H1 (cell line): Measurements from ENCODE around the gene PPARGC1A. TPM values are rescaled to one million over a fixed set of nuclear protein-coding genes. Genes with fewer than 3 reads are reported as not detected.

Source experiments
- CTCF ChIA-PET: fragments of 300-600 bp; sonication (Branson Sonifier 250); formaldehyde crosslinking; loops from one replicate; lab custom pipeline; 2021; ENCODE audit not compliant: partially characterized antibody; lab: Charles Lee
- POLR2A ChIA-PET: fragments of 300-600 bp; sonication (Branson Sonifier 250); formaldehyde crosslinking; loops from one replicate; lab custom pipeline; 2021; ENCODE audit warnings: inconsistent platforms; ENCODE audit not compliant: partially characterized antibody; lab: Charles Lee
- DNase-seq, 2 experiments: peaks; one replicate each; pipeline versions ENCODE4 v3.0.0 to v3.0.0-alpha.2; 2010 to 2022; ENCODE audit warnings: low spot score in 2 of 2, low read depth in 1 of 2, mixed read lengths in 1 of 2
- FAIRE-seq: peaks from 2 replicates; lab custom pipeline; 2011; peaks lifted over from hg19 to GRCh38; lab: Jason Lieb, UNC
- H2AFZ ChIP-seq: 2 replicates; pipeline ENCODE4 v1.8.1; 2012; ENCODE audit warnings: low read length, inconsistent platforms
- H2AK5ac ChIP-seq: 2 replicates; pipeline ENCODE4 v1.6.1; 2013; ENCODE audit warnings: low read depth, low read length
- H2BK120ac ChIP-seq: replicated peaks from 2 replicates; pipeline ENCODE3; 2013; ENCODE audit warnings: low read depth, low read length, inconsistent platforms
- H2BK12ac ChIP-seq: 2 replicates; pipeline ENCODE4 v1.6.1; 2013; ENCODE audit warnings: low read depth, low read length
- H2BK15ac ChIP-seq: 2 replicates; pipeline ENCODE4 v1.6.1; 2013; ENCODE audit warnings: low read length
- H2BK20ac ChIP-seq: 2 replicates; pipeline ENCODE4 v1.6.1; 2013; ENCODE audit warnings: low read length
- H2BK5ac ChIP-seq: 2 replicates; pipeline ENCODE4 v1.6.1; 2013; ENCODE audit warnings: low read depth, low read length
- H3K14ac ChIP-seq: 2 replicates; pipeline ENCODE4 v1.6.1; 2013; ENCODE audit warnings: inconsistent platforms; ENCODE audit not compliant: insufficient read length
- H3K18ac ChIP-seq: 2 replicates; pipeline ENCODE4 v1.6.1; 2013; ENCODE audit warnings: low read length; ENCODE audit errors: extremely low read depth
- H3K23ac ChIP-seq: 2 replicates; pipeline ENCODE4 v1.6.1; 2013; ENCODE audit warnings: inconsistent platforms; ENCODE audit not compliant: insufficient read length
- H3K23me2 ChIP-seq: 2 replicates; pipeline ENCODE4 v1.6.1; 2013; ENCODE audit warnings: low read depth, low read length
- H3K27ac ChIP-seq: 2 replicates; pipeline ENCODE4 v1.6.1; 2011; ENCODE audit warnings: low read depth, low read length, inconsistent platforms
- H3K27me3 ChIP-seq, 4 experiments: replicated peaks in 1 of 4; 1 replicate in 1 of 4; 2 replicates in 3 of 4; pipeline versions ENCODE4 v1.6.1 to v1.8.1; 2011 to 2013; ENCODE audit warnings: low read length in 3 of 4, mild to moderate bottlenecking in 3 of 4, inconsistent platforms in 2 of 4, mixed read lengths in 2 of 4, moderate library complexity in 1 of 4; ENCODE audit not compliant: control insufficient read depth in 3 of 4, insufficient read depth in 3 of 4; ENCODE audit errors: extremely low read depth in 1 of 4
- H3K36me3 ChIP-seq, 4 experiments: 2 replicates each; pipeline versions ENCODE4 v1.6.1 to v1.8.1; 2011 to 2013; ENCODE audit warnings: mild to moderate bottlenecking in 4 of 4, low read length in 3 of 4, moderate library complexity in 2 of 4, control low read depth in 1 of 4, inconsistent platforms in 1 of 4; ENCODE audit not compliant: insufficient read depth in 4 of 4, control insufficient read depth in 2 of 4
- H3K4ac ChIP-seq: replicated peaks from 2 replicates; pipeline ENCODE3; 2013; ENCODE audit warnings: low read length, low read depth, mixed read lengths, inconsistent platforms; ENCODE audit not compliant: insufficient read length
- H3K4me1 ChIP-seq, 4 experiments: replicated peaks in 1 of 4; 1 replicate in 1 of 4; 2 replicates in 3 of 4; pipeline versions ENCODE4 v1.6.1 to v1.8.1; 2011 to 2013; ENCODE audit warnings: low read length in 3 of 4, inconsistent platforms in 2 of 4, mixed read lengths in 1 of 4; ENCODE audit not compliant: insufficient read depth in 4 of 4, control insufficient read depth in 3 of 4
- H3K4me2 ChIP-seq, 2 experiments: 2 replicates each; pipeline versions ENCODE4 v1.6.1 to v1.8.1; 2011 to 2013; ENCODE audit warnings: low read depth in 2 of 2, low read length in 2 of 2, control low read depth in 1 of 2, inconsistent platforms in 1 of 2, mild to moderate bottlenecking in 1 of 2; ENCODE audit not compliant: insufficient read depth in 1 of 2
- H3K4me3 ChIP-seq, 4 experiments: fragments of 200-600, 300-600 bp in 1 of 4; sonication (generic), shearing (Covaris generic), sonication (Bioruptor Twin) in 1 of 4; 2 replicates each; pipeline versions ENCODE4 v1.5.1 to v1.8.1; 2011 to 2016; ENCODE audit warnings: low read length in 4 of 4, low read depth in 3 of 4, control low read depth in 2 of 4, inconsistent platforms in 2 of 4, mild to moderate bottlenecking in 2 of 4, mixed read lengths in 1 of 4, moderate library complexity in 1 of 4; ENCODE audit not compliant: insufficient read depth in 2 of 4; ENCODE audit errors: extremely low read depth in 1 of 4
- H3K56ac ChIP-seq: replicated peaks from 2 replicates; pipeline ENCODE3; 2013; ENCODE audit warnings: low read depth, mild to moderate bottlenecking, mixed read lengths, low read length, inconsistent platforms; ENCODE audit not compliant: insufficient read length
- H3K79me1 ChIP-seq: 2 replicates; pipeline ENCODE4 v1.6.1; 2013; ENCODE audit warnings: low read depth, low read length, control low read depth
- H3K79me2 ChIP-seq, 2 experiments: 2 replicates each; pipeline versions ENCODE4 v1.6.1 to v1.8.1; 2012 to 2013; ENCODE audit warnings: low read length in 2 of 2, mild to moderate bottlenecking in 2 of 2, inconsistent platforms in 1 of 2; ENCODE audit not compliant: insufficient read depth in 2 of 2, control insufficient read depth in 1 of 2
- H3K9ac ChIP-seq, 4 experiments: replicated peaks in 1 of 4; 1 replicate in 1 of 4; 2 replicates in 3 of 4; pipeline versions ENCODE4 v1.6.1 to v1.8.1; 2011 to 2013; ENCODE audit warnings: low read depth in 3 of 4, low read length in 3 of 4, control low read depth in 2 of 4, mild to moderate bottlenecking in 2 of 4, moderate library complexity in 2 of 4, inconsistent platforms in 1 of 4; ENCODE audit errors: extremely low read depth in 1 of 4
- H3K9me3 ChIP-seq, 2 experiments: 2 replicates each; pipeline versions ENCODE4 v1.6.1 to v1.8.1; 2012 to 2013; ENCODE audit warnings: mild to moderate bottlenecking in 2 of 2, moderate library complexity in 2 of 2, control low read depth in 1 of 2, inconsistent platforms in 1 of 2, low read depth in 1 of 2, low read length in 1 of 2, mixed read lengths in 1 of 2; ENCODE audit not compliant: insufficient read depth in 2 of 2
- H4K20me1 ChIP-seq, 2 experiments: replicated peaks in 1 of 2; 2 replicates each; pipeline versions ENCODE3 to v1.8.1; 2011 to 2013; ENCODE audit warnings: inconsistent platforms in 2 of 2, low read length in 2 of 2, mild to moderate bottlenecking in 1 of 2; ENCODE audit not compliant: insufficient read depth in 2 of 2, control insufficient read depth in 1 of 2
- H4K5ac ChIP-seq: 2 replicates; pipeline ENCODE4 v1.6.1; 2013; ENCODE audit warnings: low read length, low read depth, mixed read lengths, inconsistent platforms; ENCODE audit not compliant: insufficient read length
- H4K8ac ChIP-seq: 2 replicates; pipeline ENCODE4 v1.8.0; 2013; ENCODE audit warnings: mild to moderate bottlenecking, moderate library complexity, low read length, inconsistent platforms; ENCODE audit not compliant: insufficient read depth; ENCODE audit errors: extremely low read depth
- H4K91ac ChIP-seq: replicated peaks from 2 replicates; pipeline ENCODE3; 2013; ENCODE audit warnings: low read length, mixed read lengths, inconsistent platforms; ENCODE audit not compliant: insufficient read length
- SP1 ChIP-seq: IDR thresholded peaks from 2 replicates; pipeline ENCODE4 v1.6.1; 2011; ENCODE audit warnings: low read depth, low read length
- TEAD4 ChIP-seq: IDR thresholded peaks from 2 replicates; pipeline ENCODE4 v1.6.1; 2012; ENCODE audit warnings: low read depth, low read length, inconsistent platforms, mixed read lengths
- WGBS, 2 experiments: shearing (Covaris generic) in 1 of 2; methylation state at CpG; one replicate each; pipeline versions ENCODE4 v1.1.6 to v1.1.7; 2013 to 2015; ENCODE audit warnings: low lambda C conversion rate in 2 of 2, mixed read lengths in 2 of 2, inconsistent platforms in 1 of 2, low coverage in 1 of 2, missing lambda C conversion rate in 1 of 2; ENCODE audit not compliant: insufficient replicate concordance in 2 of 2, insufficient coverage in 1 of 2, insufficient read length in 1 of 2; ENCODE audit errors: extremely low coverage in 1 of 2, missing lambda C conversion rate in 1 of 2; 5-methylcytosine and 5-hydroxymethylcytosine counted together
- polyA plus RNA-seq, 7 experiments: library from polyadenylated mRNA; depleted of rRNA in 3 of 7; stranded (reverse) in 5 of 7; unstranded in 2 of 7; fragments of >200 nt in 5 of 7; fragments of 200-250 nt in 2 of 7; gene quantifications; 1 replicate in 5 of 7; 2 replicates in 1 of 7; 4 replicates in 1 of 7; pipeline versions ENCODE4 v1.2.1 to v1.2.3, GENCODE V29; 2011 to 2013; ENCODE audit warnings: missing spikeins in 2 of 7, mixed read lengths in 2 of 7
- total RNA-seq: library from RNA; stranded (reverse); fragmentation: NEBNext Ultra II Directional; extraction: Animal tissue kit (Norgen Biotek cat#: 25700); gene quantifications from 2 replicates; pipeline ENCODE4 v1.2.1, GENCODE V29; 2021

Gene PPARGC1A
- total and polyA plus RNA-seq, 2 of the 8 experiments (the other 6 are each of a cell fraction or from before 2014, with no cell fraction given), result 0.54 to 1.4 TPM

DNA sequence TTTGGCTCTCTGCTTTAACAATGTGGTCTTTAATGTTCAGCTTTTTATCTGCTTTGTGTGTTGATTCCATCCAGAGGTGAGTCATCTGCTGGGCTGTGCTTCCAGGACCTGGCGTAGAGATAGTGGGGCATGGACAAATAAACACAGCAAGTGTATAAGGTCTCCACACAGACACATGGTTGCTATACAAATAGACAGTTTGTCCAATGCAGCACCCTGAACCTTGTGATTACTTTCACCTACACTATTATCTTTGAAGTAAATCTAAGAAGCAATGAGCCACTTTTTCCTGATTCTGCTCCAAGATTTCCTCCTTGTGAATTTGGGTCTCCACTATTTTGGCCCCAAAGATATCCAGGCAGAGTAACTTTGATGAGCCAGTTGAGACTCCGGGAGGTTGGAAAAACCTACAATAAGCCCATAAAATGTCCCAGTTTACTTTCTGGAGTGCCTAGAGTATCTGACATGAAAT is 12.1 kb downstream of the PPARGC1A start:
- Histone ChIP-seq H2BK20ac (no peak overlapping the region), H2AK5ac (no peak overlapping the region), H3K56ac (no peak overlapping the region), H3K27ac (no peak overlapping the region), H3K4ac (no peak overlapping the region), H3K79me2 (no peaks in the 10 kb centered on the region), H4K91ac (no peak overlapping the region), H2BK12ac (no peak overlapping the region), H3K4me2 (no peak overlapping the region), H3K27me3 (no peaks in the 10 kb centered on the region), H3K4me3 (no peak overlapping the region), H3K18ac (no peak overlapping the region), H3K4me1 (peaks cover 0 to 15% (median 9%) of the 10 kb centered on the region in 4 experiments; a peak in 6 of 7 replicates), H2BK15ac (no peak overlapping the region), H2BK5ac (no peak overlapping the region), H3K9me3 (no peaks in the 10 kb centered on the region), H4K5ac (no peak overlapping the region), H3K36me3 (no peaks in the 10 kb centered on the region), H3K9ac (no peak overlapping the region), H4K8ac (no peak overlapping the region), H2AFZ (no peak overlapping the region), H3K14ac (no peak overlapping the region), H2BK120ac (no peak overlapping the region), H3K23me2 (no peaks in the 10 kb centered on the region), H3K79me1 (no peaks in the 10 kb centered on the region), H3K23ac (no peak overlapping the region), H4K20me1 (no peaks in the 10 kb centered on the region)
- TF ChIP-seq TEAD4 (no peak), SP1 (no peak)
- no peak for DNase-seq
- CTCF ChIA-PET, result no interaction called here
- 94% methylated on average over 2 of the region's 2 CpGs; no CpG with 5 or more reads in 1 of the 2 experiments for WGBS, 2 experiments
- POLR2A ChIA-PET, result no interaction called here
- no peak for FAIRE-seq
